ENCODE measurements around the gene PRCP.
"Not testable (repeated sequence)": the region's sequence is repeated elsewhere in the genome, so short reads cannot be mapped to it uniquely, and the experiment has no call there.

Gene PRCP

GRCh38 chr11:82858556-82859091 lies 41.6 kb downstream of the PRCP start:
- H3K4me3 ChIP-seq (ENCODE audit: low read depth, low read length), result no peak overlapping the region
- no peak for TF ChIP-seq CTCF (IDR thresholded peaks at IDR 0.05; ENCODE audit: borderline replicate concordance, insufficient read depth, low read depth, low read length)

- H3K4me3 ChIP-seq (ENCODE audit: low read depth, low read length), result no peak overlapping the region
These were observed 42.1 kb downstream of the PRCP start for GRCh38 chr11:82858133-82858532.

GRCh38 chr11:82857145-82857544 lies 43.1 kb downstream of the PRCP start:
- H3K4me3 ChIP-seq (ENCODE audit: low read depth, low read length), result no peak overlapping the region
- no peak for TF ChIP-seq CTCF (IDR thresholded peaks at IDR 0.05; ENCODE audit: borderline replicate concordance, insufficient read depth, low read depth, low read length)

More at GRCh38 chr11:82858133-82858532, 42.1 kb downstream of the PRCP start:
- TF ChIP-seq CTCF (IDR thresholded peaks at IDR 0.05; ENCODE audit: borderline replicate concordance, insufficient read depth, low read depth, low read length), result no peak

- TF ChIP-seq CTCF (IDR thresholded peaks at IDR 0.05; ENCODE audit: borderline replicate concordance, insufficient read depth, low read depth, low read length), result no peak
- no peak overlapping the region for H3K4me3 ChIP-seq (ENCODE audit: low read depth, low read length)
These were observed 44.6 kb downstream of the PRCP start for GRCh38 chr11:82855616-82856015.

- H3K4me3 ChIP-seq (ENCODE audit: low read depth, low read length), result not testable (repeated sequence)
These were observed 45.3 kb downstream of the PRCP start for GRCh38 chr11:82854916-82855315.

GRCh38 chr11:82854242-82854641 lies 46.0 kb downstream of the PRCP start:
- H3K4me3 ChIP-seq (ENCODE audit: low read depth, low read length), result no peak overlapping the region
- TF ChIP-seq CTCF (IDR thresholded peaks at IDR 0.05; ENCODE audit: borderline replicate concordance, insufficient read depth, low read depth, low read length), result no peak

GRCh38 chr11:82848829-82849228 lies 51.4 kb downstream of the PRCP start:
- no peak overlapping the region for H3K4me3 ChIP-seq (ENCODE audit: low read depth, low read length)
- no peak for TF ChIP-seq CTCF (IDR thresholded peaks at IDR 0.05; ENCODE audit: borderline replicate concordance, insufficient read depth, low read depth, low read length)

All from GM12875 (cell line).